GM21526 (cell line): ENCODE results near the gene TTBK2.

Experiments used
- ATAC-seq: cut with Tn5 transposase; IDR thresholded peaks from one replicate; pipeline ENCODE4 v1.9.1; 2021; ENCODE audit warnings: moderate library complexity; ENCODE audit not compliant: unreplicated experiment, low FRiP score

Gene TTBK2

GRCh38 chr15:42704492-42704926 is 216.1 kb downstream of the TTBK2 start:
- no peak for ATAC-seq

GRCh38 chr15:42696626-42697025 is 224.0 kb downstream of the TTBK2 start:
- no peak for ATAC-seq

DNA sequence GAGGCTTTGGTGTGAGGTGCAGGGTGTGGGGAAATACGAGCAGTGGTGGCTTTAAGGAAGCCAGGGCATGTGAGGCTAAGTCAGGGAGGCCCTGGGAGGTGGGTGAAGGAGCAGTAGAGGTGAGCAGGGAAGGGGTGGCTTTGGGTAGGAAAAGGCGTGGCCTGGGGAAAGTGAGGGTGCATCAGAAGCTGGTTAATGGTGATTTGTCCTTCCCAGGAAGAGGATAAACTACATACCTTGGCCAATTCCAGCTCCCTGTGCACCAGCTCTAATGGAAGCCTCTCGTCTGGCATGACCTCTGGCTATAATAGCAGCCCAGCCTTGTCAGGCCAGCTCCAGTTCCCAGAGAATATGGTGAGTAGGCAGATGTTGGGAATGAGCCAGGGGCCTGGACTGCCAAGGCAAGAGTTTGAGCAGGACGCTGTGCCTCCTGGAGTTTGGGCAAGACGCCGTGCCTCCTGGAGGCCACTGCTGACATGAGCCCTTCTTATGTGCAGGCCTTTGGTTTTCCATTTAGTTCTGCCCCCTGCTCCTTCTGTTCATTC is 225.0 kb downstream of the TTBK2 start:
- ATAC-seq = no peak

GRCh38 chr15:42694398-42694797 is 226.2 kb downstream of the TTBK2 start:
- ATAC-seq = no peak

- ATAC-seq = no peak
Observed at GRCh38 chr15:42693942-42694341, 226.6 kb downstream of the TTBK2 start.

DNA sequence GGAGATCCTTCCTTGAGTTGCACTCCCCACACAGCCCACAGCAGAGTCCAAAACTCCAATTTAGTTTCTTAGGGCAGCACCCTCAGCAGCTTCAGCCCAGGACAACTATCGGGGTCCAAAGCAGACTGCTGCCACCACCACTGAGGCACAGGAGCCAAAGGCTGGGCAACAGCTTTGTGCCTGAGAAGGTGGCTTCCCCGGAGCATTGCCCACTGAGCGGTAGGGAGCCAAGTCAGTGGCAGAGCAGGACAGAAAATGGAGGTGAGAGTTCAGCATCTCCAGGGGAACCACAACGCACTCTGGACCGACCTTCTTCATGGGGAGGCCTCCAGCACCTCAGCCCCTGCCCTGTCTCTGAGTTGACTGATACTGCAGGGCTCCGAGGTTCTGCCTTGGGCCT is 227.1 kb downstream of the TTBK2 start:
- ATAC-seq = no peak

- no peak for ATAC-seq
Observed at GRCh38 chr15:42692997-42693396, 227.6 kb downstream of the TTBK2 start.

- no peak for ATAC-seq
Observed at GRCh38 chr15:42692536-42692935, 228.0 kb downstream of the TTBK2 start.

- ATAC-seq = no peak
Observed at GRCh38 chr15:42691770-42692169, 228.8 kb downstream of the TTBK2 start.

DNA sequence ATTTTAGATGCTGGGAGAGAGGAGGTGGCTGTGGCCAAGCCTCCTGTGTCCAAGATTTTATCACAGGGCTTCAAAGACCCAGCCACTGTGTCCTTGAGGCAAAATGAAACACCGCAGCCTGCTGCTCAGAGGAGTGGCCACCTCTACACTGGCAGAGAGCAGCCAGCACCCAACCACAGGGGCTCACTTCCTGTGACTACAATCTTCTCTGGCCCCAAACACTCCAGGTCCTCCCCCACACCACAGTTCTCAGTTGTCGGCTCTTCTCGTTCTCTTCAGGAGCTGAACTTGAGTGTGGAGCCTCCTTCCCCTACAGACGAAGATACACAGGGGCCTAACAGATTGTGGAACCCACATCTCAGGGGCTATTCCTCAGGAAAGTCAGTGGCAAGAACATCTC is 229.3 kb downstream of the TTBK2 start:
- ATAC-seq = no peak
